Small intestine (tissue), 16 donors: ENCODE data around the gene SSX2B. TPM values are rescaled to one million over a fixed set of nuclear protein-coding genes. Genes with fewer than 3 reads are reported as not detected.
"Not testable (repeated sequence)": the region's sequence is repeated elsewhere in the genome, so short reads cannot be mapped to it uniquely, and the experiment has no call there.

Experiments used
- DNase-seq, 2 donors: peaks; one replicate each; pipeline versions ENCODE4 v3.0.0 to v3.0.0-alpha.2; 2013
- FAIRE-seq: peaks from 2 replicates; lab custom pipeline; 2012; peaks lifted over from hg19 to GRCh38; lab: Jason Lieb, UNC
- H3K27ac ChIP-seq, 3 donors: one replicate each; pipeline ENCODE4 v1.5.1; 2013; ENCODE audit warnings: low read length in 2 of 3, mild to moderate bottlenecking in 2 of 3, control low read depth in 1 of 3, inconsistent platforms in 1 of 3, low read depth in 1 of 3, moderate library complexity in 1 of 3
- H3K27me3 ChIP-seq, 3 donors: one replicate each; pipeline ENCODE4 v1.6.1; 2013; ENCODE audit warnings: low read length in 3 of 3, inconsistent platforms in 1 of 3; ENCODE audit not compliant: control insufficient read depth in 3 of 3, insufficient read depth in 3 of 3
- H3K36me3 ChIP-seq, 3 donors: one replicate each; pipeline ENCODE4 v1.6.1; 2013; ENCODE audit warnings: low read length in 3 of 3, inconsistent platforms in 1 of 3, low read depth in 1 of 3, mild to moderate bottlenecking in 1 of 3, moderate library complexity in 1 of 3; ENCODE audit not compliant: control insufficient read depth in 3 of 3, insufficient read depth in 2 of 3
- H3K4me1 ChIP-seq, 3 donors: one replicate each; pipeline ENCODE4 v1.6.1; 2013; ENCODE audit warnings: low read length in 2 of 3, inconsistent platforms in 1 of 3, low read depth in 1 of 3, mild to moderate bottlenecking in 1 of 3, moderate library complexity in 1 of 3; ENCODE audit not compliant: control insufficient read depth in 3 of 3, insufficient read depth in 2 of 3
- H3K4me3 ChIP-seq, 3 donors: one replicate each; pipeline ENCODE4 v1.5.1; 2013; ENCODE audit warnings: low read length in 3 of 3, control low read depth in 1 of 3, inconsistent platforms in 1 of 3, low read depth in 1 of 3, mild to moderate bottlenecking in 1 of 3, moderate library complexity in 1 of 3
- H3K9me3 ChIP-seq, 2 donors: one replicate each; pipeline ENCODE4 v1.6.1; 2013; ENCODE audit warnings: low read depth in 1 of 2, low read length in 1 of 2; ENCODE audit not compliant: control insufficient read depth in 2 of 2, insufficient read depth in 1 of 2
- WGBS, 3 donors: extraction: QIAGEN DNeasy Blood & Tissue Kit; methylation state at CpG; one replicate each; pipeline ENCODE4 v1.1.7; 2013; 5-methylcytosine and 5-hydroxymethylcytosine counted together
- long read RNA-seq, 10 donors: transcript quantifications; one replicate each; lab custom pipeline, GENCODE V29; 2026
- polyA plus RNA-seq, 4 donors: library from polyadenylated mRNA; stranded (reverse) in 3 of 4; unstranded in 1 of 4; fragments of 200-250 nt in 3 of 4; fragments of 120-200 nt in 1 of 4; gene quantifications; one replicate each; pipeline versions ENCODE4 v1.2.1 to v1.2.3, GENCODE V29; 2013
- donor health status: healthy with polysubstance abuse.
- donor health status: control.
- donor health status: control.
- donor health status: Bipolar disorder and iron deficiency.
- donor health status: healthy.

The SSX2B gene, protein sequence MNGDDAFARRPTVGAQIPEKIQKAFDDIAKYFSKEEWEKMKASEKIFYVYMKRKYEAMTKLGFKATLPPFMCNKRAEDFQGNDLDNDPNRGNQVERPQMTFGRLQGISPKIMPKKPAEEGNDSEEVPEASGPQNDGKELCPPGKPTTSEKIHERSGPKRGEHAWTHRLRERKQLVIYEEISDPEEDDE
- not detected for polyA plus RNA-seq
- long read RNA-seq, donor 1, result 0 reads
- long read RNA-seq, donor 2, result 0 reads
- long read RNA-seq, donor 3, result 0 reads
- long read RNA-seq, donor 4, result 0 reads
- long read RNA-seq, donor 5, result 0 reads
- long read RNA-seq, donor 6, result 0 reads
- long read RNA-seq, donor 7, result 0 reads
- long read RNA-seq, donor 8, result 0 reads
- long read RNA-seq, donor 9, result 0 reads
- long read RNA-seq, donor 10, result 0 reads

GRCh38 chrX:52750952-52751351, at the start of gene SSX2B:
SSX2B (plus strand) TSS chrX:52751252; CDS start chrX:52752681, 1,429 bp downstream.
- WGBS, 3 donors, result no CpG with 5 or more reads among the region's 13 CpGs
- not testable (repeated sequence) for H3K36me3 ChIP-seq, DNase-seq, H3K27me3 ChIP-seq, FAIRE-seq, H3K9me3 ChIP-seq, H3K4me3 ChIP-seq, H3K27ac ChIP-seq, H3K4me1 ChIP-seq

DNA sequence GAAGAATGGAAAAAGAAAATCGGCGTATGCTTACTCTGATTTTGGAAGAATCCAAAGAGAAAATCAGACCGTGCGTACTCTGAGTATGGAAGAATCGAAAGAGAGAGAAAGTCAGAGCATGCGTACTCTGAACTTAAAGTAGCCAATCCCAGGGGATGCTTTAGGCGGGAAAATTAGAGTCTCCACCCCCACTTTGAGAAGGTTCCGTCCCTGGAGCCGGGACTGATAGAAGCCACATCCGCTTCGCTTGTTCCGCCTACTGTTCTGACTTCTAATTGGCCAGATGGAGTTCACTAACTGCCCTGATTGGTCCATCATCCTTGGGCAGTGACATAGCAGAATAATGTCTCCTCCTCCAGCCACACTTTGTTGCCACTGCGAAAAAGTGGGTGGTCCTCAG, 44.0 kb upstream of the SSX2B start, which contains the start of gene SSX2:
Gene SSX2, minus strand, starts transcription at position 101 of the 400 bp plus-strand sequence. CDS start 1,429 bp downstream, outside the sequence.
- WGBS, 3 donors, result no CpG with 5 or more reads among the region's 13 CpGs
- not testable (repeated sequence) for H3K27ac ChIP-seq, H3K4me3 ChIP-seq, DNase-seq, FAIRE-seq, H3K27me3 ChIP-seq, H3K9me3 ChIP-seq, H3K36me3 ChIP-seq, H3K4me1 ChIP-seq

- not testable (repeated sequence) for H3K27ac ChIP-seq, H3K36me3 ChIP-seq, H3K9me3 ChIP-seq, FAIRE-seq, H3K4me3 ChIP-seq, H3K4me1 ChIP-seq, H3K27me3 ChIP-seq, DNase-seq
- 47% methylated on average over 2 of the region's 5 CpGs; no CpG with 5 or more reads in 2 of the 3 donors for WGBS, 3 donors
These were observed 14.9 kb downstream of the SSX2B start for GRCh38 chrX:52765983-52766382.

DNA sequence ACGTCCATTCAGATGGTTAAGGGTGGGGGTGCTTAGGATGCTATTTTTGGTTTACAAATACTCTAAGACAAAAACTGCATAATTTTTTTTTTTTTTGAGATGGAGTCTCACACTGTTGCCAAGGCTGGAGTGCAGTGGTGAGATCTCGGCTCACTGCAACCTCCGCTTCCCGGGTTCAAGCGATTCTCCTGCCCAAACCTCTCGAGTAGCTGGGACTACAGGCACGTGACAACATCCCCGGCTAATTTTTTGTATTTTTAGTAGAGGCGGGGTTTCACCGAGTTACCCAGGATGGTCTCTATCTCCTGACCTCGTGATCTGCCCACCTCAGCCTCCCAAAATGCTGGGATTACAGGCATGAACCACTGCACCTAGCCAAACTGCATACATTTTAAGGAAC, 22.5 kb downstream of the SSX2B start:
- not testable (repeated sequence) for H3K9me3 ChIP-seq, DNase-seq, H3K27me3 ChIP-seq, H3K4me1 ChIP-seq, H3K27ac ChIP-seq, H3K36me3 ChIP-seq, FAIRE-seq, H3K4me3 ChIP-seq
- WGBS, 3 donors, result 80 to 96% (median 84%) methylated on average over 8 to 9 of the region's 11 CpGs

DNA sequence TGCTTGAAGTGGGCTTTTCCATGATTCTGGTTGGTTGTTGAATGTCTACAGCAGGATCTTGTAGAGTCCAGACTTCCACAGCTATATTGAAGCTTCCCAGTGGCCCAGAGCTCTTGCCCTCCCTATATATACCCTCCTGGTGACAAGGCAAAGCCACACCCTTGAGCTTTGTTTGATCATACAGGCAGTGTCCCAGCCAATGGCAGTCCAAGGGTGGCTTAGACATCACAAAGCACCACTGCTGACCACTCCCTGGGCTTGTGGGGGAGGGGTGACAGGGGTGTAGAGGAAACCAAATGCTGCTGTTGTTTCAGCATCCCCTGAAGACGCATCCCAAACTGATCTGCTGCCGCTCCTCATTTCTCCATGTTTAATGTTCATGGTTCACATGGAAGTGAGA, 46.3 kb downstream of the SSX2B start, which contains the start of gene SPANXN5:
Gene SPANXN5, minus strand, starts transcription at position 101 of the 400 bp plus-strand sequence. Its CDS starts 79 bp downstream, at position 22.
- DNase-seq, FAIRE-seq: not testable (repeated sequence)
- 83 to 96% (median 95%) methylated on average over 1 to 2 of the region's 2 CpGs for WGBS, 3 donors

DNA sequence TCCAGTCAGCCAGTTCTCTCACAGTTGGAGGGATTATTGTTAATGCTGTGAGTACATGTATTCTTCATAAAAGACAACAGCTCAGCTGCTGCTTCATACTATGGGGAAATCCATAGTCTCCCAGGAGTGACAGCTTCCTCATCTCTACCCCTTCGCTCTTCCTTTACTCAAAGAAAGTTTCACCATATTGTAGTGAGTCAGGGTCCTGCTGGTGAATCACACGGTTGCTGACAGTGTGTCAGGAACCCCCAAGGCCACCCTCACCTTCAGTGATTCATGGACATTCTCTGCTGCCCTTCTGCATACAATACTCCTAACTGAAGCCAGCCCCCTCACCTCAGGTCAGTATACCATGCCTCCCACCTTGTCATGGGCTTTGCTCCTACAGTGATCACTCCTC, 53.8 kb downstream of the SSX2B start:
- not testable (repeated sequence) for H3K27me3 ChIP-seq, H3K4me3 ChIP-seq, DNase-seq, H3K9me3 ChIP-seq, H3K36me3 ChIP-seq, FAIRE-seq, H3K4me1 ChIP-seq, H3K27ac ChIP-seq
- WGBS, 3 donors, result 72 to 80% (median 78%) methylated on average over 2 of the region's 2 CpGs

More for the DNA sequence above, 46.3 kb downstream of the SSX2B start, which contains the start of gene SPANXN5:
- H3K9me3 ChIP-seq, H3K27ac ChIP-seq, H3K4me1 ChIP-seq, H3K4me3 ChIP-seq, H3K36me3 ChIP-seq, H3K27me3 ChIP-seq: not testable (repeated sequence)

Other genes with a start within 250 kb of the SSX2B start
- gene XAGE1B, start 234.2 kb upstream of the SSX2B start, polyA plus RNA-seq, result not detected
- gene SSX7, start 96.4 kb upstream of the SSX2B start, polyA plus RNA-seq, result not detected
- not detected for gene SSX2, start 44.1 kb upstream of the SSX2B start, polyA plus RNA-seq
- gene SPANXN5, start 46.2 kb downstream of the SSX2B start, polyA plus RNA-seq, result not detected
- not detected for gene XAGE5, start 60.0 kb downstream of the SSX2B start, polyA plus RNA-seq
- not detected for gene XAGE3, start 116.8 kb downstream of the SSX2B start, polyA plus RNA-seq
- gene FAM156B, start 146.1 kb downstream of the SSX2B start, polyA plus RNA-seq, result 10 to 100 TPM; 11.3 to 59.9 (median 33.2) TPM
- 10 to 100 TPM; 10.8 to 29.9 (median 15.4) TPM for gene FAM156A, start 207.3 kb downstream of the SSX2B start, polyA plus RNA-seq